Measurements from ENCODE around the gene ZGLP1. TPM values are rescaled to one million over a fixed set of nuclear protein-coding genes. Genes with fewer than 3 reads are reported as not detected.

Gene ZGLP1
- total RNA-seq, 1 donor from 2014 or later = 6.2 TPM

DNA sequence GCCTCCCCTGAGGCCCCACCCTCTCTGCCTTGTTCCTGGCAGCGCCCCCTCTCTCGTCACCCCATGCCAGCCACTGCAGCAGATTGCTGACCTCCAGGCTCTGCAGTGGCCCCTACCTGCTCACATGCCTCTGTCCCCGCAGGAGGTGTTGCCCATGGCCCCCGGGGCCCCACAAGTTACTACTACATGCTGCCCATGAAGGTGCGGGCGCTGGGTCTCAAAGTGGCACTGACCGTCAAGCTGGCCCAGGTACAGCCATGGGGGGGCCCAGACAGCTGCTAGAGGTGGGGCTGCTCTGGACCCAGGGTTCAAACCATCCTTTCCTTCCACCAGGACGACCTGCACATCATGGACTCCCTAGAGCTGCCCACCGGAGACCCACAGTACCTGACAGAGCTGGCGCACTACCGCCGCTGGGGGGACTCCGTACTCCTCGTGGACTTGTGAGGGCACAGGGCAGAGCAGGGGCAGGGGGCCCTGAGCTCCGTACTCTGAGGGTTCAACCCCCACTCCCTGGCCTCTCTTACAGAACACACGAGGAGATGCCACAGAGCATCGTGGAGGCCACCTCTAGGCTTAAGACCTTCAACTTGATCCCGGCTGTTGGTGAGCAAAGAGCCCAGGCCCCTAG, 51.4 kb downstream of the ZGLP1 start:
- ATAC-seq (no peak), DNase-seq (no peak)
- Histone ChIP-seq H3K27ac (no peak overlapping the region), H3K4me3 (no peak overlapping the region), H3K36me3 (peaks cover 60% of the 10 kb centered on the region), H3K4me1 (peaks cover 18% of the 10 kb centered on the region), H3K27me3 (ENCODE audit: low read depth) (no peaks in the 10 kb centered on the region), H3K9me3 (no peaks in the 10 kb centered on the region)
- TF ChIP-seq, protein P1, sequence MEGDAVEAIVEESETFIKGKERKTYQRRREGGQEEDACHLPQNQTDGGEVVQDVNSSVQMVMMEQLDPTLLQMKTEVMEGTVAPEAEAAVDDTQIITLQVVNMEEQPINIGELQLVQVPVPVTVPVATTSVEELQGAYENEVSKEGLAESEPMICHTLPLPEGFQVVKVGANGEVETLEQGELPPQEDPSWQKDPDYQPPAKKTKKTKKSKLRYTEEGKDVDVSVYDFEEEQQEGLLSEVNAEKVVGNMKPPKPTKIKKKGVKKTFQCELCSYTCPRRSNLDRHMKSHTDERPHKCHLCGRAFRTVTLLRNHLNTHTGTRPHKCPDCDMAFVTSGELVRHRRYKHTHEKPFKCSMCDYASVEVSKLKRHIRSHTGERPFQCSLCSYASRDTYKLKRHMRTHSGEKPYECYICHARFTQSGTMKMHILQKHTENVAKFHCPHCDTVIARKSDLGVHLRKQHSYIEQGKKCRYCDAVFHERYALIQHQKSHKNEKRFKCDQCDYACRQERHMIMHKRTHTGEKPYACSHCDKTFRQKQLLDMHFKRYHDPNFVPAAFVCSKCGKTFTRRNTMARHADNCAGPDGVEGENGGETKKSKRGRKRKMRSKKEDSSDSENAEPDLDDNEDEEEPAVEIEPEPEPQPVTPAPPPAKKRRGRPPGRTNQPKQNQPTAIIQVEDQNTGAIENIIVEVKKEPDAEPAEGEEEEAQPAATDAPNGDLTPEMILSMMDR (IDR thresholded peaks at IDR 0.05) = no peak
- intact Hi-C loops (cut with DNase I) = no loop called here

DNA sequence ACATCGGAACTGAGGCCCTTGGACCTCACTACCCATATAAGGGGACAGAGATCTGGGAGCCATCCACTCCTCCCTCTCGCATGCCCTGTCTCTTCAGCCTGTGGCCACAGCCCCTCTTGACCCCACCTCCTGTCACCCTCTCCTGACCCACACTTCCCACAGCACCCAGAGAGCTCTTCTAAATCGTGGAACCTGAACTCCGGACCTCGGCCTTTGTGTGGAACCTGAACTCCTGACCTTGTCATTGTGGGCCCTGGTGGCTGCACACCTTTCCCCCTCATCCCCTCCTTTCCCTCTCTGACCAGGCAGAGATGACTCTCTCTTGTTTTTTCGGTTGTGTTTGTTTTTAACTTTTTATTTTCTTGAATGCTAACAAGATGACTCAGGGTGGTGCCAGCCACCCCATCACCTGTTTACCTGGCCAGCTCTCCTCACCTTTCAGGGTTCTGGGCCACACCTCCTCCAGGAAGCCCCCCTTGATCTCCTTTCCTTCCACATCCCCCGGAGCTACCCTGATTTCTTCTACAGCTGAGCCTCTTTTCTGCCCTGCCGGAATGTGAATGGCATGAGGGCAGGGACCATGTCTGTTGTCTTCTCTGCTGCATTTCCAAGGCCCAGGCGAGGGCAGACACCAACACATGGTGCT, 52.5 kb downstream of the ZGLP1 start:
- Histone ChIP-seq H3K4me3 (no peak overlapping the region), H3K36me3 (peaks cover 60% of the 10 kb centered on the region), H3K27ac (no peak overlapping the region), H3K27me3 (ENCODE audit: low read depth) (no peaks in the 10 kb centered on the region), H3K9me3 (no peaks in the 10 kb centered on the region), H3K4me1 (peaks cover 26% of the 10 kb centered on the region)
- no peak for ATAC-seq
- intact Hi-C loops (cut with DNase I) = no loop called here
- no peak for DNase-seq
- TF ChIP-seq, protein P1 (IDR thresholded peaks at IDR 0.05) = no peak

DNA sequence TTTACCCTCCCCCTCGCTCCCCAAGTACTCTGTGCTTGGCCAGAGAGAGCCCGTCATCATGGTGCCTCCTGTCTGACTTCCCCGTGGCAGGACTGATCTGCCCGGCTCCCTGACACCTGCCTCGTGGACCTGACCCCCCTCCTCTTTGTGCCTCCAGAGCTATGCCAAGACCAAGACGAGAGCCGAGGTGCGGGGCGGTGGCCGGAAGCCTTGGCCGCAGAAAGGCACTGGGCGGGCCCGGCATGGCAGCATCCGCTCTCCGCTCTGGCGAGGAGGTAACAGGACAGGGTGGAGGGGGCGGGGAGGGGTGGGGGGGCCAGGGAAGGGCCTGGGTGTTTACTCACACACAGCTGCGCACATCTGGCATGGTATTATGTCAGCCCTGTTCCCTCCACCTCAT, 53.1 kb downstream of the ZGLP1 start:
- peaks cover 60% of the 10 kb centered on the region for H3K36me3 ChIP-seq
- TF ChIP-seq, protein P1 (IDR thresholded peaks at IDR 0.05) = no peak
- peaks cover 26% of the 10 kb centered on the region for H3K4me1 ChIP-seq
- H3K27ac ChIP-seq = no peak overlapping the region
- DNase-seq (no peak), ATAC-seq (no peak)
- intact Hi-C loops (cut with DNase I) = no loop called here
- no peaks in the 10 kb centered on the region for H3K9me3 ChIP-seq
- no peak overlapping the region for H3K4me3 ChIP-seq
- H3K27me3 ChIP-seq (ENCODE audit: low read depth) = no peaks in the 10 kb centered on the region

DNA sequence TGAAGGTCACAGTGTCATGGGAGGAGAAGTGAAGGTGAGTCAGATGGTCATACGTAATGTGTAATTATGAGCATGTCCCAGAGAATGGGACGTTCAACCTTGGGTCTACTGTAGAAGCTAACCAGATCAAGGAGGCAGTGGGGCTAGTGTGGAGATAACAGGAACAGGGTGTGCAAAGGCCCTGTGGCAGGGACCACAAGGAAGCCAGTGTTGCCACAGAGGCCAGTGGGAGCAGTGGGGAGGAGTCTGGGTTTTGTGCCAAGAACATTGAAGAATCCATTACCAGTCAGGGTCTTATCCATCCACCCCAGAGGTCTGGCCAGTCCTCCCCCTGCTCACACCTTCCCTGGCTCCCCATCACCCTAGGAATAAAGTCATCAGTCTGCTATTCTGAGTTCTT, 54.3 kb downstream of the ZGLP1 start:
- Histone ChIP-seq H3K4me1 (peaks cover 29% of the 10 kb centered on the region), H3K9me3 (no peaks in the 10 kb centered on the region), H3K27me3 (ENCODE audit: low read depth) (no peaks in the 10 kb centered on the region), H3K36me3 (peaks cover 60% of the 10 kb centered on the region), H3K27ac (no peak overlapping the region), H3K4me3 (no peak overlapping the region)
- intact Hi-C loops (cut with DNase I) = no loop called here
- no peak for ATAC-seq
- DNase-seq = no peak
- TF ChIP-seq, protein P1 (IDR thresholded peaks at IDR 0.05) = no peak

Other genes starting within 250 kb of the ZGLP1 start
- gene SHFL, start 223.5 kb downstream of the ZGLP1 start, total RNA-seq = 43.4 TPM
- 0.44 TPM for gene ANGPTL6, start 207.1 kb downstream of the ZGLP1 start, total RNA-seq
- gene PPAN, start 203.5 kb downstream of the ZGLP1 start, total RNA-seq = 30.8 TPM
- gene P2RY11, start 198.1 kb downstream of the ZGLP1 start, total RNA-seq = 15.6 TPM
- gene EIF3G, start 189.9 kb downstream of the ZGLP1 start, total RNA-seq = 158 TPM
- 65.5 TPM for gene DNMT1, start 114.9 kb downstream of the ZGLP1 start, total RNA-seq
- 15.4 TPM for gene S1PR2, start 78.5 kb downstream of the ZGLP1 start, total RNA-seq
- gene MRPL4, start 57.6 kb downstream of the ZGLP1 start, total RNA-seq = 40.3 TPM
- gene ICAM1, start 38.7 kb downstream of the ZGLP1 start, total RNA-seq = 95.9 TPM
- 10.0 TPM for gene ICAM4, start 22.9 kb downstream of the ZGLP1 start, total RNA-seq
- gene ICAM5, start 19.9 kb downstream of the ZGLP1 start, total RNA-seq = 15.3 TPM
- gene FDX2, start 6.2 kb upstream of the ZGLP1 start, total RNA-seq = 16.8 TPM
- gene RAVER1, start 23.7 kb upstream of the ZGLP1 start, total RNA-seq = 29.6 TPM
- 33.0 TPM for gene ICAM3, start 29.8 kb upstream of the ZGLP1 start, total RNA-seq
- gene TYK2, start 70.8 kb upstream of the ZGLP1 start, total RNA-seq = 164 TPM
- 154 TPM for gene CDC37, start 93.7 kb upstream of the ZGLP1 start, total RNA-seq
- gene PDE4A, start 110.7 kb upstream of the ZGLP1 start, total RNA-seq = 35.9 TPM
- 67.5 TPM for gene KEAP1, start 193.5 kb upstream of the ZGLP1 start, total RNA-seq
- 2.4 TPM for gene S1PR5, start 207.6 kb upstream of the ZGLP1 start, total RNA-seq
- gene ATG4D, start 234.1 kb upstream of the ZGLP1 start, total RNA-seq = 22.9 TPM

Measured in lower lobe of right lung (tissue), 2 donors.